IMR-90 (cell line): ENCODE data around the gene CRYBG2.

Source experiments
- CTCF ChIP-seq: conservative IDR thresholded peaks from 2 replicates; pipeline ENCODE4 v1.5.1; 2012; ENCODE audit warnings: mild to moderate bottlenecking, low read depth, low read length, improper control_type of control experiment
- MXI1 ChIP-seq: IDR thresholded peaks from 2 replicates; pipeline ENCODE4 v1.6.1; 2012; ENCODE audit warnings: low read depth, mild to moderate bottlenecking, low read length, moderate library complexity, borderline replicate concordance
- POLR2A ChIP-seq: IDR thresholded peaks from 2 replicates; pipeline ENCODE4 v1.6.1; 2012; ENCODE audit warnings: mild to moderate bottlenecking, low read depth, low read length

DNA sequence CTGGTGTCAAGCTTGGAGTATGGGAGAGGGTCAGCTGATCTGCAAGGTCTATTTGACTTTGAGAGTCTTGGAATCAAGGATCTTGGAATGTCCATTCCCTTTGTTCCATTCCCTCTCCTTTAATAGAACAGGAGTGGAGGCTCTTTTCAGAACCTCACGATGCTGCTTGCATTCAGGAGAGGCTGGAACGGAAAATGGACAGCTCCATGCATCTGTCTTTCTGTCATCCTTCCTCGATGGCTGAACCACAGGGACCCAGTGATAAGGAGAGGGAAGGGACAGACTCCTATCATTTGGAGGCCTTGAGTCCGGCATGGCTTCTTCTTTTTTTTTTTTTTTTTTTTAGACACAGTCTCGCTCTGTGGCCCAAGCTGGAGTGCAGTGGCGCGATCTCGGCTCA is 41.8 kb upstream of the CRYBG2 start:
- TF ChIP-seq CTCF = no peak
- TF ChIP-seq POLR2A = no peak
- TF ChIP-seq MXI1 = no peak
